ENCODE data around the gene CFAP97.

CFAP97 gene

DNA sequence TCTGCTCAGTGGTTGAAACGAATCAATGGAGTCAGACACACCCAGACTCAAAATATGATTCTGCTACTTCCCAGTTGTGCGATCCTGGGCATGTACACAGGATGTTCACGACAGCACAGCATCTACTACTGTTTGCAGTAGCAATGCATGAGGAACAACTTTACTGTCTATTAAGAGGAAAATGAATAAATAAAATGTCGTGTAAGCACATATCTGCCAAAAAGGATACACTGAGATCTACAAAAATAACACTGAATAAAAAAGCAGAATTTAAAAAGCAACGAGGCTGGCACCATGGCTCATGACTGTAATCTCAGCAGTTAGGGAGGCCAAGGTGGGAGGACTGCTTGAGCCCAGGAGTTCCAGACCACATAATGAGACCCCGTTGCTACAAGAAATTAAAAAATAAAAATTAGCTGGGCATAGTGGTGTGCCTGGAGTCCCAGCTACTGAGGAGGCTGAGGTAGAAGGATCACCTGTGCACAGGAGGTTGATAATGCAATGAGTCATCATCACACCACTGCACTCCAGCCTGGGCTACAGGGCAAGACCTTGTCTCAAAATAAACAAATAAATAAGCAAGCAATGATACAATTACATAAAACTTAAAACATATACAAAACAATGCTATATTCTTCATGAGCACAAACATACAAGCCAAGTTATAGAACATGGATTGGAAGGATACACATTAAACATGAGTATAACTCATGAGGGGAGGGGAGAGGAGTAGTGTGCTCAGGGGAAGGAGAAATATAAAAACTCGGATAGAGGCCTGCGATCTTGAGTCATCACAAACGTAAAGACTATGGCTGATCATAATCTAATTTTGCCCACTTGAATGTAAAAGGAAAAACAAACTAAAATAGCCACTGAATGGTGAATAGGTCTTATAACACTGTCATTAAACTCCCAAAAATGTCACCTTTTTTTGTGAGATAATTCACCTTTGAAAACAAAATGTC lies 8.6 kb downstream of the CFAP97 start:
- no peak for DNase-seq

DNA sequence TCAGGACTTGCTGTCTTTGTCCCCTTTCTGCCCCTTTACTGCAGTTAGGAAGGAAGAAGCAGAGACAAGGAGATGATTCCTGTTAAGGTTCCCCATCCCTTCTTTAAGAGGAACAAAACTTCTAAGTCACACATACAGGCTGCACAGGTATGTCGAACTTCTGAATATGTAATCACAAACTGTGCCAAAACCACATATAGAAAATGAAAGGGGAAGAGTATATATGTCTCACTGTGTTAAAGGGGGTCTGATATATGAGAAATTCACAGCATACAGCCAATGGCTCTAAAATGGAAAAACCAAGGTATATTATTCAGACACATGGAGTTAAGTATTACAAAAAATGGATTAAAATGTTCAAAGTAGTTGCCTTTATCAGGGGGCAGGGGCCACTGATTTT lies 11.7 kb downstream of the CFAP97 start:
- DNase-seq, result no peak

DNA sequence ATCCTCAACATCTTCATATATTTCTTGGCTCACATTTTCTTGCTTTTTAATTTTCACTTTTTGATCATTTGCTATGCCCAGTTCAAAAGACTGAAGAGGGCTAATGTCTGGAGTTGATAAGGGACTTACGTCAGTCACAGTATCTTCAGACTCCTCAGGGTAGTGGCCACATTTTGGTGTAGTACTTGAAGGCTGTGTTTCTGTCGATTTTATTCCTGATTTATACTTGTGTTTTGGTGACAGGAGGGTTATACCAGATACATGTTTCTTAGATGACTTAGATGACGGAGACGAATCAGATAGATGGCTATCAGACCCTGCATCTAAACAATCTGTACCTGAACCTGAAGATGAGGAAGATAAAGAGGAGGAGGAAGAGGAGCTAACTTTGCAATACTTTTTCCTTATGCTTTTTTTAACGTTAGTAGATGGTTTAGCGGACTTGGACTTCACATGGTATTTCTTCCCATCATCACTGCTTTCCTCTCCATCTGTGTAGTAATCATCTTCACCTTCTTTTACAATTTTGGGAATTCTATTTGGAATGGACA lies 13.4 kb downstream of the CFAP97 start:
- no peak for DNase-seq

DNA sequence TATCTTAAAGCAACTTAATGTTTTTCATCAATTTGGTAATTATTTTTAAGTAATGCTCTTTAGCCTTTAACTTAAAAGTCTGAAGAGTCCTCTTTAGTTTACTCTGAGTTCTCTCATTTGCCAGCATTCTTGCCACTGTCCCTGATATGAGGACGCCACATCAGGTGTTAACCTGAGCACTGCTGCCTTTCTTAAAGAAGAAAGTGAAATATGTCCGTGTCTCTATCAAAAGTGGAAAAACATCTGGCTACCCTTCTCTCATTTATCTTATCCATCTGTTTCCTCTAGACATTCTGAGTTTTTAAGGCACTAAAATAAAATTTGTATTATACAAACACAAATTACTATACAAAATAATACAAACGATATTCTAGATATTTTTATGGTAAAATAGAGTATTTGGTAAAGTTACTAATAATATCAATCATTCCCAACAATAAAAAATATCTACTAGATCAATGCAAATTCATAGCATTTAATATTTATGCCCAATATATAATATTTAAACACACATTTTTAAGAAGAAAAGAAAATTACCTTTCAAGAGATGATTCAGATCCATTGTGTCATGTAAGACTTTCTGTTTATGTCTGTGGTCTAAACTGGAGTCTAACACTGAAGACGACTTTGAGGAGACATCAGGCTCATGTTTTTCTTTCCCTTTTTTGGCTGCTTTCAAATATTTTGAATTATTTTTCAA lies 14.0 kb downstream of the CFAP97 start:
- DNase-seq, result no peak

DNA sequence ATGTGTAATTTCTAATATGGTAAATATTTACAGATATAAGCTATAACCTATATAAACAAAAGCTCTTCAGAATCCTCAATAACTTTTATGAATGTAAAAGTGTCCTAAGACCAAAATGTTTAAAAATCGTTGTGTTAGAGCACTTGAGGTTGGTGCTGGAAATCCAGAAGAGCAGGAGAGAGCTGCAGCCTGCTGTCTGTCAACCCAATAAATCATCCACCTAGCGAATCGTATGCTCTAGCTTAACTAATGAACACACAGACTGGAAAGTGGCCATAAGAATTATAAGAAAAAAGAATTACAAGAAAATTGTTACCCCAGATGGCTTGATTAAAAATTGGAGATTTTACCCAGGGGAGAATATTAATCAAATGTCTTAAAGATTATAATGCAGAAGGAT lies 17.0 kb downstream of the CFAP97 start:
- DNase-seq, result no peak

DNA sequence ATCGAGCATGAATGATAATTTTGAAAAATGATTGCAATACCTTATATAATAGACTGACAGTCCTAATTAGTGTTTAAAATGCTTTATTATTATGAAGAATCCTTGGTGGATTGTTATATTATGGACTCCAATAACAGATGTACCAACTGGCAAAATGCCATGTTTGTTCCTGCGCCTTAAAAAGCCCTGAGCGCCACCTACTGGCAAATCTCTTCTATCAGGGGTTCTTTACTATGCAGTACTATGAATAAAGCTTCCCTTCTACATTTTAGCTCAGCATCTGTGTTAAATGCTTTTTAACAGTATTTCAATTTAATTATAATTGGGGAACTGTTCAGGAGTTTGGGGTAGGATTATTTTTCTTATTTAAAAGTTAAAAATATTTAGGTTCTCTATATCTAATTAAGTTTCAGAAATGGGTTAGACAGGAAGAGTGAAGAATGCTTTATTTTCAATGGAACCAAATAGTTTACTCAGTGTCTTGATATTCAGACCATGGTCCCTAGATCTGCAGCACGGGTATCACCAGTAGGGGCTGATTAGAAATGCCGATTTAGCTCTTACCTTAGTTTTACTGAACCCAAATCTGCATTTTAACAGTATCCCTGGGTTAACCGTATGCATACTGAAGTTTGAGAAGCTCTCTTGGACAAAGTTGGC lies 20.0 kb downstream of the CFAP97 start:
- peak; percentile 43 for DNase-seq

DNA sequence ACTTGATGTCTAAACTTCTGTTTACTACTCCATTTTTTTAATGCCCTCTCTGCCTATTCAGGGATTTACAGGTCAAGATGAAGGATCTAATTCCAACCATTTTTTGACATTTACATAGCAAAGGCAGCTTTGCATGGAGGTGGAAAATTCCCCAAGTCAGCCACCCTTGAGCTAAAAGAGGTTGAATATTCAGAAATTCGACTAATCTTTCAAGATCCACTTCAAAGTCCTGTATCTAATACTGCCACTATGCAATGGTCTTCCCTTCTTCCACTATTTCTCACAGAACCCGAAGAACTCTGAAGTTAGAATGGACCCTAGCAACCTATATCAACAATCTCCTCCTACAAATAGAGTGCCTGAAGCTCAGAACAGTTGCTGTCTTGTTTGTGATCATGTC lies 21.6 kb downstream of the CFAP97 start:
- no peak for DNase-seq

DNA sequence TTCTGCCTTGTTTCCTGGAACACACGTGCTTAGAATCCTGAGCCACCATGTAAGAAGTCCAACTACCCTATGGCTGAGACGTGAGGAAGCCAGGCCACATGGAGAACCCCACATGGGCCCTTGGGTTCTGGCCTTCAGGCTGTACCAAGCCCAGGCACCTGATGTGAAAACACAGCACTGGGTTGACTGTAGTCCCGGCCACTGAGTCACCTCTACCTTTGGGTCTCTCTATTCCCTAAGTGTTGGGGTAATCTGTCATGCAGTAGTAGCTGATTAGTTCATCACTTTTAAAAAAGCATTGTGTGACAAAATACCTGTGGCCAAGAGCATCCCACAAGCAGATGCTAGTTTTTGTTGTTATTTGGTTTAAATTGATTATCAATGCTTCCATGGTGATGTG lies 24.3 kb downstream of the CFAP97 start:
- no peak for DNase-seq

DNA sequence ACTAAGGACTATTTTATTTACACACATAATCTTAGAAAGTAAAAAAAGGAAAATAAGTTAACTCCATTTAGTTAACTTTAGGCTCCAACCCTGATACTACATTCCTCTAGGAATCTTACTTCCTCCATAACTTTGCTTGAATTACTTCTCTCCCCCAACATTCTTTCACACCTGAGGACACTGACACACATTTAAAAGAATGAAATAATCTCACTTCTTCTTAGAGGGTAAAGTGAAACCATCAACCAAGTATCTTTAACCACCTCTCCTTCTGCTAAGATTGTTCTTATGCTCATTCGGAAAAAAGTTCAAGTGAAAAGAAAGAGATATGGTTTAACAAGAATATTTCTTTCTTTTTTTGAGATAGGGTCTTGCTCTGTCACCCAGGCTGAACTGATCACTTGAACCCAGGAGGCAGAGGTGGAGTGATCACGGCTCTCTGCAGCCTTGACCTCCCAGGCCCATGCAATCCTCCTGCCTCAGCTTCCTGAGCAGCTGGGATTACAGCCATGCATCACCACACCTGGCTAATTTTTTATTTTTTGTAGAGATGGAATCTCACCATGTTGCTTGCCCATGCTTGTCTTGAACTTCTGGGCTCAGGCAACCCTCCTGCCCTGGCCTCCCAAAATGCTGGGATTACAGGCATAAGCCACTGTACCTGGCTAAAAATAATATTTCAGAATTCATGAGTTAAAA lies 32.3 kb downstream of the CFAP97 start:
- no peak for DNase-seq

DNA sequence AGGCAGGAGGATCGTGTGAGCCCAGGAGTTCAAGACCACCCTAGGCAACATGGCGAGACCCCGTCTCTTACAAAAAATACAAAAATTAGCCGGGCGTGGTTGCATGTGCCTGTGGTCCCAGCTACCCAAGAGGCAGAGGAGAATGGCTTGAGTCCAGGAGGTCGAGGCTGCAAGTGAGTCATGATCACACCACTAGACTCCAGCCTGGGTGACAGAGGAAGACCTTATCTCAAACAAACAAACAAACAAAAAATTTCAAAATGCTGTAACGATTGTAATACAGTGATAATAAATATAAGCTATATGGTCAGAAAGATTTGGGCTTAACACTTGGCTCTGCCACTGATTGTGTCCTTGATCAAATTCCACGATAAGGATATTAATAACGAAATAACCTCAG lies 36.6 kb downstream of the CFAP97 start:
- DNase-seq, result no peak

DNA sequence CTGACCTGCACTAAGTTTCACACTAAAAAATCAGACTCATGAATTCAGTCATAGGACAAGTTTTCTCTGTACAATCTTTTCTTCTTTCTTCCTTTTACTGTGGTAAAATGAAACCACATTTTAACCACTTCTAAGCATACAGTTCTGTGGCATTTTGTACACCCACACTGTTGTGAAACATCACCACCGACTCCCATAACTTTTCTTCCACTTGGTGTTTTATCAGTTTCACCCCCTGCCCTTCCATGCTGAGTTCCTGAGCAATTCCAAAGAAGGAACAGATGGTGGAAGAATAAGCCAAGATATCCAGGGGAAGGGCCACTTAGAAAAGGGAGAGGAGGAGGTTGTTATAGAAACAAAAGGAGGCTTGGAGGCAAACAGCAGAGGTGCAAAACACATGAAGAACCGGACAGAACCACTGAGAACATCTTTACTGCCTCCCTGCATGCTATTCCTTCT lies 38.2 kb downstream of the CFAP97 start:
- no peak for DNase-seq

DNA sequence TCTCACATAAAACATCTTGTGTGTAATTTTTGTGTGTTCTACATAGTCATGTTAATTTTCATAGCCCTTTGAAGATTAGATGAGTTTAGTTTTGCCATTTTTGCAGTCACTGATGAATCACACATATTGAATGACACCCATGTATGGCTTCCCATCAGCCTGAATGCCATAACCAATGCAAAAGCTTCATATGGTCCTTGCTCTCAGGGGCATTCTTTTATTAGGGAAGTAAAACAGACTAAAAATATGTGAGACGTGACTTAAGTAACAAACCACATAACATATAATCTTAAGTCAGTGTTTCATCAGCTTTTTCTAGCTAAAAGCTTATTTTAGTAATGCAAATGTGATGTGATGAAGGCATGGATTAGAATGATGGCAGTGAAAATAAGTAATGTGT lies 52.5 kb downstream of the CFAP97 start:
- no peak for DNase-seq

DNA sequence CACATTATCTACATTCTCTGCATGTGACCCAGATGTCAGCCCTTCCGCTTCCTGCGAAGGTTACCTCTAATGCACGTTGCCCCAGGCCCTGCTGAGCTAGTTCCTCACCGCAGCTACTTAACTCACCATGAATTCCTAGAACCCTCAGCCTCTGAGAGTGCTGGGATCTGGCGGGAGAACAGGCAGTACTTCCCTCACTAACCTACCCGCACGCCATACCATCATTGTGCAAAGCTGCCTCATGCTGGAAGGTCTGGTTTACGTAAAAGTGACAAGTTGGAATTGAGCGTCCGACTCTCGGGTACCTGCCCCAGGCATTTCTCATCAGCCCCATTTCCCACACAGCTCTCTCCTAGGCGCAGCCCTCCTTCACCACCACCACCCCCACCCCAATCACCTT lies 54.4 kb downstream of the CFAP97 start:
- DNase-seq, result no peak

DNA sequence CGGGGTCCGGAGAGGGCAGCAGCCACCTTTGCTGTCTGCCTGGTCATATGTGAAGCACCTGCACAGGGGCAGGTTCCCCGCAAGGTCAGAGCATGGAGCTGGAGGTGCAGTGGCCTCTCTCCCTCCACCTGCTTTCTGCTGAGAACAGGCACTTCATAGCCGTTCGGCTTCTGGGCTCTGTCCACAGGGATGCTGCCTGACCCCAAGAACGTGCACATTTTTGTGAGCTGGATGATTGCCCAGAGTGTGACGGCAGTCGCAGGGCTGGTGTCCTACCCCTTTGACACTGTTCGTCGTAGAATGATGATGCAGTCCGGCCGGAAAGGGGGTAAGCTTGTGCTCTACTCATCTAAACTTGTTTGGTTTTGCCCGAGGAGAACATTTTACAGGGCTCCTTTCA lies 58.2 kb downstream of the CFAP97 start:
- no peak for DNase-seq

DNA sequence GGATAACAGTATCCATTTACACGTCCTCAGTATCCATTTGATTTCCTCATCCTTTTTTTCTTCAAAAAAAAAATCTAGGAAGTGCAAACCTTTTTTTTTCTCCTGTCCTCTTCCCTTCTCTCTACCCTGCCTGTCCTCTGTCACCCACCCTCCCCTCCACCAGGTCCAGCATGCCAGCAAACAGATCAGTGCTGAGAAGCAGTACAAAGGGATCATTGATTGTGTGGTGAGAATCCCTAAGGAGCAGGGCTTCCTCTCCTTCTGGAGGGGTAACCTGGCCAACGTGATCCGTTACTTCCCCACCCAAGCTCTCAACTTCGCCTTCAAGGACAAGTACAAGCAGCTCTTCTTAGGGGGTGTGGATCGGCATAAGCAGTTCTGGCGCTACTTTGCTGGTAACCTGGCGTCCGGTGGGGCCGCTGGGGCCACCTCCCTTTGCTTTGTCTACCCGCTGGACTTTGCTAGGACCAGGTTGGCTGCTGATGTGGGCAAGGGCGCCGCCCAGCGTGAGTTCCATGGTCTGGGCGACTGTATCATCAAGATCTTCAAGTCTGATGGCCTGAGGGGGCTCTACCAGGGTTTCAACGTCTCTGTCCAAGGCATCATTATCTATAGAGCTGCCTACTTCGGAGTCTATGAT lies 59.1 kb downstream of the CFAP97 start:
- no peak for DNase-seq

DNA sequence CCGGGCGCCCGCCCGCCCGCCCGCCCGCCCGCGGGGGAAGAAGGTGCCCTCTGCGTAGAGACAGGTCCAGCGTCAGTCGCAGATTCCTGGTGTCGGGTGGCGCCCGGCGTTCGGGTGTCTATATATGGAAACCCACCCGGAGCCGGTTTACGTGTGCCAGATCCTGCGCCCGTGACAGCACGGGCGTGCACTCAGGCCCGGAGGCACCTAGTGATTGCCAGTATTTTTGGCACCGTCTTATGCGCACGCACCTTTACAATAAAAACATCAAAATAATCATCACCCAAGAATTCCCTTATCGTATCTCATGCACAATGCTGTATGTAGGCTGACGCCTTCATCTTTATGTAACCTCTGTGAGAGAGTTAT lies 60.2 kb downstream of the CFAP97 start:
- no peak for DNase-seq

DNA sequence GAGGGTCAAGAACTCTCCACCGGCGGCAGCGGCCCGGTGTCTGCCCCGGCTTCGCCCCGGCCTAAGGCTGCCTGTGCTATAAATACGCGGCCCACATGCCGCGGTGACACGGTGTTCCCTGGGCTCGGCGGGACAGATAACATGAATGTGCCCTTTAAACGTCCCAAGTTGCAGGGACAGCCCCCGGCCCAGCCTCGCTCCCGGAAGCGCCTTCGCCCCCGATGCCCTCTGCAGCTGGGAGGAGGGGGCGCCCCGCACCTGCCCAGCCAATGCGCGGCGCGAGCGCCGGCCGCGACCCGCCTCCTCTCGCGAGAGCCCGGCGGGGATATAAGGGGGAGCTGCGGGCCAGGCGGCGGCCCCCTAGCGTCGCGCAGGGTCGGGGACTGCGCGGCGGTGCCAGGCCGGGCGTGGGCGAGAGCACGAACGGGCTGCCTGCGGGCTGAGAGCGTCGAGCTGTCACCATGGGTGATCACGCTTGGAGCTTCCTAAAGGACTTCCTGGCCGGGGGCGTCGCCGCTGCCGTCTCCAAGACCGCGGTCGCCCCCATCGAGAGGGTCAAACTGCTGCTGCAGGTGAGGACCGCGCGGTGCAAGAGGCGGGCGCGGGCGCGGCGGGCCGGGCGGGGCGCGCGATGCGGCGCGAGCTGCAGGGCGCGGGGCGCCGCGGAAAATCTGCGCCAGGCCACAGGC lies 60.7 kb downstream of the CFAP97 start, which contains the start of gene SLC25A4:
Gene SLC25A4, plus strand, starts transcription at position 355 of the 689 bp plus-strand sequence. Its CDS starts 107 bp downstream, at position 462.
- DNase-seq, result peak; percentile 74

DNA sequence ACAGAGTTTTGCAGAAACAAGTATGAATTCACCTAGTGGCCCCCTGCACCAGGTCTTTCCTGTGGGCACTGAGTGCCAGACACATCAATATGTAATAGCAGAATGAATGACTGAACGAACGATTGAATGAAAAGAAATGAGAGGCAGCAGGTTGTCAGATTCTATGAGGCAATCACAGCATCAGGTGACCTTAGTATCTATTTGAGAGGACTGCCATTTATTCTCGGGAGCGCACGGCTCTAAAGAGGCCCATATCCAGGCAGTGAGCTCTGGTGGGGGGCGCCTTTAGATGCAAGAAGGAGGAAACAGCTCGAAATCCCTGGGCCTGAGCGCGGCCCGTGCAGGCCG lies 61.3 kb downstream of the CFAP97 start:
- no peak for DNase-seq

DNA sequence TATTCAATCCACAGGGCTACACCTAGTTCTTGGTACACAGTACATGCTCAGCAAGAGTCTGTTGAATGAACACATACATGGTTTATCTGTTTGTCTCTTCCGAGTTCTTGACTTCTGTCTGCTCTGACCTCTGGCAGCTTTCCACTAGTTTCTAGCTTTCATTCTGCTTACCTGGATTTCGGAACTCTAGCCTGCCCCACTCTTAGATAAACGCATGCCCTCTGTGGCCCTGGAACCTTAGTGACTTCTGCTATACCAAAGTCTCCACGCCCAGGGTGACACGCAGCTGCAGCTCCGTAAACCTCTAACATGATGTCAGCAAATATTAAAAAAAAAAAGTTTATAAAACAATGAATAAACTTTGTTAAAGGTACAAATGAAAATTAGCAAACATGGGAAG lies 62.0 kb downstream of the CFAP97 start:
- DNase-seq, result no peak

DNA sequence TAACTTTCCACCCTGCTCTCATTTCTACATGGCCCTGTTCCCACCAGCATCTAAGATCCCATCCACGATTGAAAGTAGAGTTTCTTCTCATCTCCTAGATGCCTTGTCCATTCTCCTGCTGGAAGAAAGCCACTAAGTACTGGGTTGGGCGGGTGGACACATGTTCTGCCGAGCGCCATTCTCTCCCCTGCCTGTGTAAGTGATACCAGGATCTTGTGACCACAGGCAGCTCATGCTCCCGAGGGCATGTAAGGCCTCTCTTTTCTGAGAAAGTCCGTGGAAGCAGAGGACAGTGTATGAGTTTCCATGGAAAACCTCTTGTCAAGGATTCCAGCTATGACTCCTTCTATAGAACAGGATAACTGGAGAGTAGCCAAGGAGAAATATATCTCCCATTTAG lies 64.1 kb downstream of the CFAP97 start:
- DNase-seq, result no peak

DNA sequence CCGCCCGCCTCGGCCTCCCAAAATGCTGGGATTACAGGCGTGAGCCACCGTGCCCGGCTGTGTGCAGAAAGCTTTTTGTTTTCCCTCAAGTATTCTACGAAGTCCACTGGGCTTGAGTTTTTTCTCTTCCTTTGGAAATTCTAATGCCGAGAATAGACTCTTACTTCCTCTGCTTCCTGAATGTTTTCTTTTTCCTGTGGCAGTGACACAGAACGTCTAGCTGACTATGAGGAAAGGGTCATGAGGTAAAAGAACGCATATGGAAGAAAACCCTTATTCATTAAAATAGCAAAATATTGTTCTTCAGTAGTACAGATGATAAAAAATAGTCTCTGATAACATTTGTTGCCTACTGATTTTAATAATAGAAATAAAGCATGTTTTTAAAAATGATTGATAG lies 65.6 kb downstream of the CFAP97 start:
- no peak for DNase-seq

Data from NCI-H2107 (cell line).